HepG2 (cell line): ENCODE results near the gene IQGAP3. TPM values are rescaled to one million over a fixed set of nuclear protein-coding genes. Genes with fewer than 3 reads are reported as not detected.

Experiments
- AGO2 ChIP-seq: fragments of 200-400 bp; formaldehyde crosslinking; optimal IDR thresholded peaks from 2 replicates; pipeline ENCODE3; 2017; ENCODE audit warnings: mild to moderate bottlenecking, low read depth, low read length, moderate library complexity
- BORCS8-MEF2B ChIP-seq: sonication (generic); formaldehyde crosslinking; IDR thresholded peaks from 2 replicates; pipeline ENCODE4 v1.8.0; 2022; ENCODE audit warnings: mild to moderate bottlenecking, missing genetic modification reagents
- CBX5 ChIP-seq: sonication (generic); formaldehyde crosslinking; IDR thresholded peaks from 2 replicates; pipeline ENCODE4 v1.4.0; 2020; ENCODE audit warnings: missing genetic modification reagents, borderline replicate concordance
- E2F5 ChIP-seq: sonication (generic); formaldehyde crosslinking; conservative IDR thresholded peaks from 2 replicates; pipeline ENCODE4 v1.4.0; 2020; ENCODE audit warnings: missing genetic modification reagents
- GMEB2 ChIP-seq: IDR thresholded peaks from 2 replicates; pipeline ENCODE4 v1.6.1; 2016; ENCODE audit warnings: missing biosample characterization, missing genetic modification reagents, low read depth
- MYNN ChIP-seq: sonication (generic); formaldehyde crosslinking; IDR thresholded peaks from 2 replicates; pipeline ENCODE4 v1.4.0; 2020; ENCODE audit warnings: mild to moderate bottlenecking, low read depth, missing genetic modification reagents
- NR2C2 ChIP-seq: sonication (generic); formaldehyde crosslinking; IDR thresholded peaks from 2 replicates; pipeline ENCODE4 v1.4.0; 2020; ENCODE audit warnings: missing genetic modification reagents, mild to moderate bottlenecking, moderate library complexity, borderline replicate concordance
- RXRA ChIP-seq: sonication (generic); formaldehyde crosslinking; IDR thresholded peaks from 2 replicates; pipeline ENCODE4 v1.5.1; 2020; ENCODE audit warnings: missing genetic modification reagents
- SKIL ChIP-seq: sonication (generic); formaldehyde crosslinking; IDR thresholded peaks from 2 replicates; pipeline ENCODE4 v1.8.0; 2022; ENCODE audit warnings: missing genetic modification reagents, mild to moderate bottlenecking, moderate library complexity, borderline replicate concordance
- TFE3 ChIP-seq: IDR thresholded peaks from 2 replicates; pipeline ENCODE4 v1.6.1; 2016
- THAP9 ChIP-seq: sonication (generic); formaldehyde crosslinking; IDR thresholded peaks from 2 replicates; pipeline ENCODE4; 2020; ENCODE audit warnings: missing genetic modification reagents, mild to moderate bottlenecking, borderline replicate concordance
- ZNF317 ChIP-seq: sonication (generic); formaldehyde crosslinking; IDR thresholded peaks from 2 replicates; pipeline ENCODE4 v1.5.0; 2020; ENCODE audit warnings: mild to moderate bottlenecking, missing genetic modification reagents
- ZNF33B ChIP-seq: sonication (generic); formaldehyde crosslinking; IDR thresholded peaks from 2 replicates; pipeline ENCODE4 v1.5.1; 2020; ENCODE audit warnings: mild to moderate bottlenecking, missing genetic modification reagents
- ZNF343 ChIP-seq: sonication (generic); formaldehyde crosslinking; IDR thresholded peaks from 2 replicates; pipeline ENCODE4 v1.4.0; 2020; ENCODE audit warnings: mild to moderate bottlenecking, missing genetic modification reagents
- ZNF839 ChIP-seq: sonication (generic); formaldehyde crosslinking; IDR thresholded peaks from 2 replicates; pipeline ENCODE4 v1.4.0; 2020; ENCODE audit warnings: missing genetic modification reagents, mild to moderate bottlenecking, borderline replicate concordance
- ZSCAN30 ChIP-seq: sonication (generic); formaldehyde crosslinking; IDR thresholded peaks from 2 replicates; pipeline ENCODE4 v1.5.0; 2020; ENCODE audit warnings: mild to moderate bottlenecking, missing genetic modification reagents
- ZUFSP ChIP-seq: sonication (generic); formaldehyde crosslinking; IDR thresholded peaks from 2 replicates; pipeline ENCODE4 v1.9.0; 2021; ENCODE audit warnings: missing genetic modification reagents, mild to moderate bottlenecking, borderline replicate concordance
- polyA plus RNA-seq, 8 experiments: library from polyadenylated mRNA; depleted of rRNA in 3 of 8; stranded (reverse) in 7 of 8; unstranded in 1 of 8; fragments of >200 nt; fragmentation: Illumina TruSeq in 4 of 8; extraction: Trizol in 4 of 8; gene quantifications; 2 replicates each; pipeline versions ENCODE4 v1.2.1 to v1.2.3, GENCODE V29; 2011 to 2016; ENCODE audit warnings: low read depth in 4 of 8, missing spikeins in 1 of 8, mixed read lengths in 1 of 8; ENCODE audit not compliant: insufficient read depth in 1 of 8
- total RNA-seq, 5 experiments: library from RNA; depleted of rRNA; stranded (reverse); fragments of >200 nt; fragmentation: Illumina TruSeq; extraction: Trizol; gene quantifications; 2 replicates each; pipeline ENCODE4 v1.2.3, GENCODE V29; 2016; ENCODE audit warnings: low read depth in 1 of 5

IQGAP3 gene
- total and polyA plus RNA-seq, 2 of the 13 experiments (the other 11 are each of a cell fraction or from before 2014, with no cell fraction given): 13.5 to 14.1 TPM

DNA sequence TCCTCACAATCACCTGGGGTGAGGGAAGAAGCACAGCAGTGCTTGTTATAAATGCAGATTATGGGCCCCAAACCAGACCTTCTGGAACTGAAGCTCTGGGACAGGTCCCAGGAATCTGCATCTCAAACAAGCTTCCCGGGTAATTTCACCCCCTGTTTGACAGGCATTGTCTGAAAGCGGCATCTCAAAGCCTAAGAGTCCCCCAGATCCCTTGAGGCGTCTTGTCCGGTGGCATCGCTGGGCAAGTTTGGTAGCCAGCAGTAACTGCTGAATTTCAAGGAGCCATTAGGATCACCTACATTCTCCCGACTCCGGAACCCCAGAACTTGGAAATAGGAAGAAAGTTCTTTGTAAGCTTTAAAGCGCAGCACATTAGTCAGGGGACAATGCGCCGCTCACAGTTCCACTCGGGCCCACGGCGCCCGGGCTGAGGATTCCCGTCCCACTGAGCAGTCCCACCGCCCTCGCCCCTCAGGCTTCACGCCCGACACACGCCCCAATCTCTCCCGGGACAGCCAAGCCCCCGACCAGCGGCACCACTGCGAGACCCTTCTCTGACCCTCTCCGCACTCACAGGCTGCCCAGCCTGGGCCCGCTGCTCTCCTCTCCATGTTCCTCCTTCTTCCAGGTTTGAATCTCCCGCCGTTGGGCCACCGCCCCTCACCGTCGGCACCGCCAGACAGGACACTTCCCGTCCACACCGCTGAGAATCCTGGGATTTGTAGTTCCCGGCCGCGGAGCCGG is at the start of gene IQGAP3 (continued):
- TF ChIP-seq TFE3: 0 out of 2 replicates have a peak, but pooled peaks have one; percentile 43
- no peak for TF ChIP-seq SKIL (CRISPR knock-in tag)
- TF ChIP-seq RXRA (CRISPR knock-in tag): no peak; the same call in 1 of the 2 replicates
- TF ChIP-seq ZNF33B: no peak
- no peak for TF ChIP-seq AGO2
- TF ChIP-seq ZNF839 (CRISPR knock-in tag): 0 out of 2 replicates have a peak, but pooled peaks have one; percentile 73
- peak; percentile 58; the same call in 1 of the 2 replicates for TF ChIP-seq GMEB2 (CRISPR knock-in tag)
- no peak for TF ChIP-seq CBX5 (CRISPR knock-in tag)
- TF ChIP-seq BORCS8-MEF2B (CRISPR knock-in tag): peak; percentile 88; the same call in 1 of the 2 replicates
- TF ChIP-seq NR2C2 (CRISPR knock-in tag): peak; percentile 74
- TF ChIP-seq ZNF317 (CRISPR knock-in tag): 0 out of 2 replicates have a peak, but pooled peaks have one; percentile 27
- no peak; the same call in 1 of the 2 replicates for TF ChIP-seq THAP9
- TF ChIP-seq ZSCAN30: no peak
- no peak for TF ChIP-seq MYNN
- TF ChIP-seq ZUFSP (CRISPR knock-in tag): no peak
- TF ChIP-seq ZNF343 (CRISPR knock-in tag): no peak
- peak; percentile 99 for TF ChIP-seq E2F5 (CRISPR knock-in tag)
